Muscle layer of colon (tissue), 2 donors: ENCODE results near the gene SLC16A10.
"Not testable (repeated sequence)": the region's sequence is repeated elsewhere in the genome, so short reads cannot be mapped to it uniquely, and the experiment has no call there.

ENCODE experiments used
- H3K27ac ChIP-seq: one replicate; pipeline ENCODE4 v1.7.0; 2013; ENCODE audit warnings: low read depth, mild to moderate bottlenecking, low read length, moderate library complexity
- H3K27me3 ChIP-seq, 2 donors: one replicate each; pipeline ENCODE4 v1.7.0; 2013; ENCODE audit warnings: low read length in 2 of 2, mild to moderate bottlenecking in 2 of 2; ENCODE audit not compliant: insufficient read depth in 2 of 2, control insufficient read depth in 1 of 2
- H3K36me3 ChIP-seq: one replicate; pipeline ENCODE4 v1.7.0; 2013; ENCODE audit warnings: mild to moderate bottlenecking, low read length; ENCODE audit not compliant: insufficient read depth
- H3K4me1 ChIP-seq: one replicate; pipeline ENCODE4 v1.7.0; 2013; ENCODE audit warnings: mild to moderate bottlenecking, low read length; ENCODE audit not compliant: insufficient read depth
- H3K4me3 ChIP-seq, 2 donors: one replicate each; pipeline ENCODE4 v1.7.0; 2013; ENCODE audit warnings: low read length in 2 of 2, low read depth in 1 of 2, mild to moderate bottlenecking in 1 of 2, moderate library complexity in 1 of 2
- H3K9ac ChIP-seq: one replicate; pipeline ENCODE4 v1.7.0; 2013; ENCODE audit warnings: low read length
- H3K9me3 ChIP-seq: one replicate; pipeline ENCODE4 v1.7.0; 2013; ENCODE audit warnings: mild to moderate bottlenecking, low read length
- donor health status: abdominal sarcoma.
- donor health status: Adenocarcinoma of cecum.

SLC16A10 gene

DNA sequence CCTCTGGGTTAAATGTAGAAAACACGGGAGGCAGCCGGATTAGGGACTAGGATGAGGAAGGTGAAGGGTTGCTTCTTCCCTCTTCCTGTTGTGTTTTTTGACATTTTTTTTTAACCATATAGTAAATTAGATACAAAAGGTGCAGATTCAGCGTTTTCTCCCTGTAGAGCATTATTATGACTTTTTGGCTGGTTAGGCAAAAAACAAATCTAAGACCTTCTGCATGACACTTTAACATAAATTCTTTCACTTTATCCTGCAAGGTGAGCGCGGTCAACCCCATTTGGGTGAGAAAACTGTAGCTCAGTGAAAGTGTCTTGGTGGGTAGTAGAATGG is 1.3 kb downstream of the SLC16A10 start:
- Histone ChIP-seq H3K27ac (no peak overlapping the region), H3K27me3 (peaks cover 13 to 26% of the 10 kb centered on the region in 2 donors), H3K9ac (no peak overlapping the region), H3K4me1 (peaks cover 7% of the 10 kb centered on the region), H3K4me3 (peak overlapping the region in 1 of 2 donors; percentile 42), H3K9me3 (no peaks in the 10 kb centered on the region), H3K36me3 (no peaks in the 10 kb centered on the region)

GRCh38 chr6:111090766-111091165 is 3.5 kb downstream of the SLC16A10 start:
- H3K36me3 ChIP-seq, result no peaks in the 10 kb centered on the region
- no peaks in the 10 kb centered on the region for H3K9me3 ChIP-seq
- H3K9ac ChIP-seq, result no peak overlapping the region
- H3K4me1 ChIP-seq, result peaks cover 7% of the 10 kb centered on the region
- no peak overlapping the region for H3K4me3 ChIP-seq
- no peak overlapping the region for H3K27ac ChIP-seq
- H3K27me3 ChIP-seq, result peaks cover 7 to 23% of the 10 kb centered on the region in 2 donors

DNA sequence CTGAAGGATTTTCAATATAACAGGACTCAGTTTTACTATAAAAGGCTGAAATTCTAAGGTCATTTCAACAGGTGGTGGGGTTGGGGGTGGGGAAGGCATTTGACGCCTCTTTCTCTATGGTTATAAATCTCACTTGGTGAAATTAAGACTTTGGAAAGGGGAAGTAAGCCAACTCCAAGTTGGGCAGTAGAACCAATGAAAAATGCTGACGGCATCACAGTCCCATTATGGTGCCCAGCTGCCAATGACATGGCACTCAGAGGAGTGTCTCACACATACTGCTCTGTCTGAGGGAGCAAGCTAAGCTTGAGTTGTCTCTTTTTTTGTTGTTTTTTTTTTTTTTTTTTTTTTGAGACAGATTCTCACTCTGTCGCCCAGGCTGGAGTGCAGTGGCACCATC is 4.7 kb downstream of the SLC16A10 start:
- no peak overlapping the region for H3K4me3 ChIP-seq
- no peak overlapping the region for H3K9ac ChIP-seq
- no peak overlapping the region for H3K27ac ChIP-seq
- H3K36me3 ChIP-seq, result no peaks in the 10 kb centered on the region
- peaks cover under 1% of the 10 kb centered on the region for H3K4me1 ChIP-seq
- peaks cover 0 to 11% of the 10 kb centered on the region in 2 donors for H3K27me3 ChIP-seq
- no peaks in the 10 kb centered on the region for H3K9me3 ChIP-seq

GRCh38 chr6:111095488-111095887 is 8.2 kb downstream of the SLC16A10 start:
- not testable (repeated sequence) for H3K9ac ChIP-seq, H3K9me3 ChIP-seq, H3K27me3 ChIP-seq, H3K4me1 ChIP-seq, H3K27ac ChIP-seq, H3K4me3 ChIP-seq, H3K36me3 ChIP-seq

DNA sequence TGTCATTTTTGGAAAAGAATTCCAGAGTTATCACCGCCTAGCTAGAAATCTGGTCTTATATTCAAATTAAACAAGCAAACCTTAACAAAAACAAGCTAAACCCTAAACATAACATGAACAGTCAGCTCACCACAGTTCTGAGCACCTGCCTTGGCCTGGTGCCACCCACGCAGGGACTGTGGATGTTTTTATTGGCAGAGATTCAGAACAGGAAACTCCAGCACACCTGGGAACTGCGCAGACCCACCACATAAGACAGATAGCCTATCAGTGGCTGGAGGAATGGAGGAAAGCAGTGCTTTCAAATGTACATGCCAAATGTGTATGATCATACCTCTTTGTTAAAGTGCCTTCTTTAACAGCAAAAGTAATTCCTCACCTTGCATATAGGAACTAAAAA is 8.9 kb downstream of the SLC16A10 start:
- Histone ChIP-seq H3K4me3 (no peak overlapping the region), H3K4me1 (no peaks in the 10 kb centered on the region), H3K27me3 (no peaks in the 10 kb centered on the region), H3K9me3 (no peaks in the 10 kb centered on the region), H3K36me3 (no peaks in the 10 kb centered on the region), H3K9ac (no peak overlapping the region), H3K27ac (no peak overlapping the region)

DNA sequence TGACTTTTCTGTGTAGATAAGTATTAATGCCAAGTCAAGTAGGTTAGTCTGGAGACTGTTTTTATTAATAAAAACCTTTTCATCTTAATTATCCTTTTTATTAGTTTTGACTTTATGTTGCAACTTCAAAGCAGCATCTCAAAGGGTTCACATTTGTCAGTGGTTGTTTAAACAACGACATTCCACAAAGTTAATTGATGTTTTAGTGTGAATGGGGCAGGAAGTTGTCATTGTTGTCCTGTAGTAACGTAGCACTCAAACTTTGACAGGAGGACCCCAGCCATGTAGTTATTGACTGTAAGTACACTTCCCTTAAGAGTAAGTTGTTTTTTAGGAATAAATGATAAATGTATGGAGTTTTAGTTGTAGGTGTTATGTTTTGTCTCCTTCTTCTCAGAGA is 11.3 kb downstream of the SLC16A10 start:
- Histone ChIP-seq H3K27me3 (no peaks in the 10 kb centered on the region), H3K9ac (no peak overlapping the region), H3K36me3 (no peaks in the 10 kb centered on the region), H3K27ac (no peak overlapping the region), H3K9me3 (no peaks in the 10 kb centered on the region), H3K4me1 (no peaks in the 10 kb centered on the region), H3K4me3 (no peak overlapping the region)

GRCh38 chr6:111101987-111102386 is 14.7 kb downstream of the SLC16A10 start:
- no peak overlapping the region for H3K4me3 ChIP-seq
- no peak overlapping the region for H3K9ac ChIP-seq
- no peak overlapping the region for H3K27ac ChIP-seq
- no peaks in the 10 kb centered on the region for H3K4me1 ChIP-seq
- H3K36me3 ChIP-seq, result no peaks in the 10 kb centered on the region
- H3K27me3 ChIP-seq, result no peaks in the 10 kb centered on the region
- H3K9me3 ChIP-seq, result no peaks in the 10 kb centered on the region

- Histone ChIP-seq H3K27ac (no peak overlapping the region), H3K9ac (no peak overlapping the region), H3K4me3 (no peak overlapping the region), H3K27me3 (no peaks in the 10 kb centered on the region), H3K36me3 (no peaks in the 10 kb centered on the region), H3K9me3 (no peaks in the 10 kb centered on the region), H3K4me1 (no peaks in the 10 kb centered on the region)
Observed at GRCh38 chr6:111105578-111105977, 18.3 kb downstream of the SLC16A10 start.

GRCh38 chr6:111107589-111107988 is 20.3 kb downstream of the SLC16A10 start:
- Histone ChIP-seq H3K27ac (no peak overlapping the region), H3K4me3 (no peak overlapping the region), H3K36me3 (no peaks in the 10 kb centered on the region), H3K27me3 (no peaks in the 10 kb centered on the region), H3K9ac (no peak overlapping the region), H3K9me3 (no peaks in the 10 kb centered on the region), H3K4me1 (no peaks in the 10 kb centered on the region)

GRCh38 chr6:111110036-111110435 is 22.7 kb downstream of the SLC16A10 start:
- Histone ChIP-seq H3K27ac (no peak overlapping the region), H3K4me1 (no peaks in the 10 kb centered on the region), H3K36me3 (no peaks in the 10 kb centered on the region), H3K27me3 (no peaks in the 10 kb centered on the region), H3K9ac (no peak overlapping the region), H3K4me3 (no peak overlapping the region), H3K9me3 (no peaks in the 10 kb centered on the region)

- Histone ChIP-seq H3K4me3 (no peak overlapping the region), H3K27ac (no peak overlapping the region), H3K9me3 (no peaks in the 10 kb centered on the region), H3K4me1 (no peaks in the 10 kb centered on the region), H3K36me3 (no peaks in the 10 kb centered on the region), H3K27me3 (no peaks in the 10 kb centered on the region), H3K9ac (no peak overlapping the region)
Observed at GRCh38 chr6:111113336-111114086, 26.2 kb downstream of the SLC16A10 start.

DNA sequence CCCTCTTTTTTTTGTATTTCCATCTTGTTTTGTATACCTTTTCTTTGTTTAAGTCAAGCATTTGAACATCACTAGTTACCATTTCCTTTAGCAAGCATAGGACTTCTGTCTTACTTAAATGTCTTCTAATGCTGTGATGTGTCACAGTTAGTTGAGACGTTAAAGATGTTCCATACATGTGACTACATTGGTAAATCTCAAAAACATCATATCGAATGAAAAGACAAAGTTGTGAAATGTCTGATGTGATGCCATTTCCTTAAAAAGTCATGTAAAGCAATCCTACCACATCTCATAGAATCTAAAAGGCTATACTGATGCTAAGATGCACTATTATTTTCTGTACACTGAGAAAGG is 26.8 kb downstream of the SLC16A10 start:
- Histone ChIP-seq H3K36me3 (no peaks in the 10 kb centered on the region), H3K9ac (no peak overlapping the region), H3K9me3 (no peaks in the 10 kb centered on the region), H3K27ac (no peak overlapping the region), H3K4me3 (no peak overlapping the region), H3K4me1 (no peaks in the 10 kb centered on the region), H3K27me3 (no peaks in the 10 kb centered on the region)
